ENCODE data around the gene TXNRD2. TPM values are rescaled to one million over a fixed set of nuclear protein-coding genes. Genes with fewer than 3 reads are reported as not detected.

Gene TXNRD2
- total and polyA plus RNA-seq, 2 of the 4 experiments (the other 2 are of a cell fraction), result 15.6 to 25.7 TPM

- H3K18ac ChIP-seq (ENCODE audit: low read depth, low read length), result no peak overlapping the region
- no peak overlapping the region for H2BK15ac ChIP-seq (ENCODE audit: low read depth, low read length)
- no peak overlapping the region for H2BK5ac ChIP-seq (ENCODE audit: low read depth, low read length, poor library complexity, severe bottlenecking)
- no peak overlapping the region for H4K91ac ChIP-seq (ENCODE audit: insufficient read depth, low read depth, low read length)
- no peak overlapping the region for H3K27ac ChIP-seq (ENCODE audit: insufficient read depth, low read length)
- no peak overlapping the region for H4K8ac ChIP-seq (ENCODE audit: low read depth in 2 of 2, low read length in 2 of 2)
- no peak overlapping the region for H3K4me2 ChIP-seq (ENCODE audit: low read depth, low read length)
- 0 out of 2 replicates have a peak overlapping the region, but pooled peaks have one; percentile 4 for H2BK20ac ChIP-seq (ENCODE audit: low read depth, low read length)
- dilution Hi-C loops (cut with HindIII; ENCODE audit: low sequenced_read_pairs, unreplicated experiment), result no loop called here
- no peaks in the 10 kb centered on the region for H3K9me3 ChIP-seq (ENCODE audit: control insufficient read depth, insufficient read depth, low read length)
- H3K4ac ChIP-seq (ENCODE audit: low read depth, low read length), result no peak overlapping the region
- H3K27me3 ChIP-seq (ENCODE audit: control insufficient read depth, insufficient read depth, low read length), result no peaks in the 10 kb centered on the region
- TF ChIP-seq MAZ (IDR thresholded peaks at IDR 0.05; ENCODE audit: borderline replicate concordance, low read depth, low read length), result no peak
- TF ChIP-seq FOS (IDR thresholded peaks at IDR 0.05; ENCODE audit: low read depth, low read length), result no peak
- TF ChIP-seq BHLHE40 (IDR thresholded peaks at IDR 0.05; ENCODE audit: low read depth, low read length), result no peak
- TF ChIP-seq CHD1 (IDR thresholded peaks at IDR 0.05; ENCODE audit: low read depth, low read length), result no peak
- TF ChIP-seq USF2 (IDR thresholded peaks at IDR 0.05; ENCODE audit: low read depth, low read length), result no peak
- TF ChIP-seq NFE2L2 (IDR thresholded peaks at IDR 0.05; ENCODE audit: low read depth, low read length), result no peak
- no peak for TF ChIP-seq POLR2A (IDR thresholded peaks at IDR 0.05; ENCODE audit: low read depth, low read length)
- TF ChIP-seq RCOR1 (IDR thresholded peaks at IDR 0.05; ENCODE audit: insufficient replicate concordance, low read length), result no peak
- no peak overlapping the region for H2AK5ac ChIP-seq (ENCODE audit: low read depth, low read length)
- H3K4me3 ChIP-seq (ENCODE audit: insufficient read depth, low read depth, low read length), result no peak overlapping the region
- H3K36me3 ChIP-seq (ENCODE audit: control insufficient read depth, insufficient read depth, low read length), result no peaks in the 10 kb centered on the region
- DNase-seq (no peak), ATAC-seq (ENCODE audit: low read depth) (no peak)
- no peak overlapping the region for H3K23ac ChIP-seq (ENCODE audit: low read depth, low read length)
- H2AK9ac ChIP-seq (replicated peaks; ENCODE audit: low read depth, low read length, poor library complexity), result peak overlapping the region; percentile 57
- CTCF ChIA-PET, result no interaction called here
- intact Hi-C loops (cut with micrococcal nuclease), result no loop called here
- no peaks in the 10 kb centered on the region for H4K20me1 ChIP-seq (ENCODE audit: insufficient read depth, low read length)
- POLR2A ChIA-PET (ENCODE audit: unreplicated experiment), result no interaction called here
- H3K79me1 ChIP-seq (ENCODE audit: low read depth in 1 of 2, low read length in 2 of 2), result no peaks in the 10 kb centered on the region
- no peaks in the 10 kb centered on the region for H3K9me1 ChIP-seq (ENCODE audit: insufficient read depth, low read length)
- H4K5ac ChIP-seq (ENCODE audit: low read depth, low read length), result no peak overlapping the region
- no TSS peak for BruUV-seq (replicated peaks)
- H3K14ac ChIP-seq (replicated peaks; ENCODE audit: low read depth, low read length), result no peak overlapping the region
- no peak overlapping the region for H2BK120ac ChIP-seq (ENCODE audit: low read depth, low read length)
- no peaks in the 10 kb centered on the region for H3K4me1 ChIP-seq (ENCODE audit: control insufficient read depth, insufficient read depth, low read length)
- WGBS, 2 experiments (ENCODE audit: extremely low coverage in 2 of 2, insufficient read length in 1 of 2), result 94% methylated on average over 3 of the region's 5 CpGs; no CpG with 5 or more reads in 1 of the 2 experiments
- in situ Hi-C loops (cut with MboI; ENCODE audit: low sequenced_read_pairs), result no loop called here
- no peak overlapping the region for H2AFZ ChIP-seq (replicated peaks; ENCODE audit: low read length, poor library complexity)
- H3K9ac ChIP-seq (ENCODE audit: low read depth, low read length), result no peak overlapping the region
- no peak overlapping the region for H3K56ac ChIP-seq (ENCODE audit: extremely low read depth, insufficient read depth, low read length)
These were observed 78.0 kb downstream of the TXNRD2 start for GRCh38 chr22:19863571-19863970.

All from IMR-90 (cell line).